Upper lobe of left lung (tissue), 4 donors: ENCODE data around the gene TMPRSS13.

Experiments used
- CTCF ChIP-seq, 6 experiments: fragments of 450-650 bp in 4 of 6; fragments of 200-600 bp in 2 of 6; sonication (generic) in 2 of 6; IDR thresholded peaks; one replicate each; pipeline ENCODE4 v1.5.1; 2016 to 2019; ENCODE audit warnings: antibody characterized with exemption in 6 of 6
- EP300 ChIP-seq, 4 donors: sonication (generic); formaldehyde crosslinking; IDR thresholded peaks; one replicate each; pipeline ENCODE4 v1.5.1; 2017; ENCODE audit warnings: antibody characterized with exemption in 4 of 4, control low read depth in 2 of 4
- POLR2A ChIP-seq, 4 donors: fragments of 450-650 bp; IDR thresholded peaks; one replicate each; pipeline ENCODE4 v1.5.1; 2016 to 2017; ENCODE audit warnings: antibody characterized with exemption in 4 of 4, mild to moderate bottlenecking in 2 of 4

DNA sequence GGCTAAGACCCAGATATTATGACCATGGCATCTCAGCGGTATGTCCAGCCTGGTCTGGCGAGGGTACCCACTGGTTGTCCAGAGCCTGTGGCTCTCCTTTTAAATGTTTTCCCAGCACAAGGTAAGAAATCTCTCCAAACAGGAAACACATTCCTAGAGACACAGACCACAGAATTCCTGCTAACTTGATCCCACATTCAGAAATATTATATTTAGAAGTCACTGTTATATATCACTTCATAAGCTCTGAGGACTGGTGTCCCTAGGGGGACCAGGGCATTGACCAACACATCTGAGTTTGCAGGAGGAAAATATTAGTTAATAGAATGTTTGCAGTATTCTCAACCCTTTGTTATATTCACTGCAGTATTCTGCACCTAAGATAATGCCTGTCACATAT is 23.1 kb downstream of the TMPRSS13 start:
- TF ChIP-seq CTCF (IDR thresholded peaks at IDR 0.05), result no peak
- no peak for TF ChIP-seq POLR2A (IDR thresholded peaks at IDR 0.05)
- no peak for TF ChIP-seq EP300 (IDR thresholded peaks at IDR 0.05)
